PC-3 (cell line): Measurements from ENCODE around the gene SCN4B. TPM values are rescaled to one million over a fixed set of nuclear protein-coding genes. Genes with fewer than 3 reads are reported as not detected.

Experiments
- ATAC-seq: fragments of 200-7000 bp; cut with Tn5 transposase; 2 replicates; pipeline ENCODE4 v1.9.1; 2020; ENCODE audit warnings: mild to moderate bottlenecking, moderate library complexity
- BruUV-seq: library from RNA; stranded (reverse); fragments of 400-500 nt; replicated peaks from 2 replicates; lab custom pipeline; 2021; lab: Mats Ljungman, UMichigan
- CTCF ChIA-PET: fragments of 300-600 bp; sonication (Branson Sonifier 250); formaldehyde crosslinking; loops from one replicate; lab custom pipeline; 2022; ENCODE audit warnings: antibody characterized with exemption; lab: Charles Lee
- POLR2A ChIA-PET: fragments of 300-600 bp; sonication (Branson Sonifier 250); formaldehyde crosslinking; loops from one replicate; lab custom pipeline; 2022; ENCODE audit warnings: antibody characterized with exemption; ENCODE audit not compliant: unreplicated experiment; lab: Charles Lee
- DNase-seq: peaks from one replicate; pipeline ENCODE4 v3.0.0-alpha.2; 2015
- H2AFZ ChIP-seq: fragments of 300-600 bp; sonication (generic); 2 replicates; pipeline ENCODE4 v1.6.0; 2016; ENCODE audit warnings: antibody characterized with exemption, low read length
- H3F3A ChIP-seq: fragments of 300-600 bp; sonication (generic); one replicate; pipeline ENCODE4 v1.6.0; 2017; ENCODE audit warnings: antibody characterized with exemption, low read length, control low read depth, mild to moderate bottlenecking; ENCODE audit not compliant: unreplicated experiment
- H3K27ac ChIP-seq: fragments of 300-600 bp; sonication (generic); 2 replicates; pipeline ENCODE4 v1.5.1; 2016; ENCODE audit warnings: mild to moderate bottlenecking, low read length
- H3K27me3 ChIP-seq: fragments of 300-600 bp; sonication (generic); 2 replicates; pipeline ENCODE4 v1.6.1; 2016; ENCODE audit warnings: low read length, mixed read lengths
- H3K36me3 ChIP-seq: fragments of 300-600 bp; sonication (generic); 2 replicates; pipeline ENCODE4 v1.6.1; 2016; ENCODE audit warnings: low read depth, mixed run types, low read length, mixed read lengths
- H3K4me1 ChIP-seq: fragments of 300-600 bp; sonication (generic); 2 replicates; pipeline ENCODE4 v1.5.1; 2016; ENCODE audit warnings: low read length; ENCODE audit not compliant: insufficient read depth
- H3K4me2 ChIP-seq: fragments of 300-600 bp; sonication (generic); 2 replicates; pipeline ENCODE4 v1.6.0; 2016; ENCODE audit warnings: low read length
- H3K4me3 ChIP-seq: fragments of 300-600 bp; sonication (generic); 2 replicates; pipeline ENCODE4 v1.5.1; 2016; ENCODE audit warnings: mild to moderate bottlenecking, low read length, mixed read lengths
- H3K79me2 ChIP-seq: fragments of 300-600 bp; sonication (generic); 2 replicates; pipeline ENCODE4 v1.6.1; 2017; ENCODE audit warnings: low read length, mixed read lengths
- H3K9ac ChIP-seq: fragments of 300-600 bp; sonication (generic); 2 replicates; pipeline ENCODE4 v1.6.0; 2016; ENCODE audit warnings: mild to moderate bottlenecking, low read length
- H3K9me2 ChIP-seq: fragments of 300-600 bp; sonication (generic); replicated peaks from 2 replicates; pipeline ENCODE4 v1.6.1; 2016; ENCODE audit warnings: mixed run types, low read length, mixed read lengths
- H3K9me3 ChIP-seq: fragments of 300-600 bp; sonication (generic); 2 replicates; pipeline ENCODE4 v1.6.1; 2016; ENCODE audit warnings: low read length, mixed read lengths
- H4K20me1 ChIP-seq: fragments of 300-600 bp; sonication (generic); 2 replicates; pipeline ENCODE4 v1.6.1; 2016; ENCODE audit warnings: low read length, mixed read lengths
- EZH2 ChIP-seq: fragments of 300-600 bp; sonication (generic); IDR thresholded peaks from one replicate; pipeline ENCODE4 v1.6.1; 2017; ENCODE audit warnings: antibody characterized with exemption, mild to moderate bottlenecking, low read length; ENCODE audit not compliant: unreplicated experiment
- EZH2phosphoT487 ChIP-seq: fragments of 300-600 bp; sonication (generic); IDR thresholded peaks from 2 replicates; pipeline ENCODE4 v1.6.1; 2018; ENCODE audit warnings: mild to moderate bottlenecking, antibody characterized with exemption, low read length, borderline replicate concordance
- intact Hi-C: fragments of 100-400 bp; cut with micrococcal nuclease; formaldehyde crosslinking; loops from 2 replicates; pipeline ENCODE4 v1.9.0; 2023
- total RNA-seq: library from RNA; depleted of rRNA; stranded (reverse); fragments of >200 nt; gene quantifications from 2 replicates; pipeline ENCODE4 v1.2.3, GENCODE V29; 2014
- TF ChIP-seq, protein P1 (sequence below): fragments of 300-600 bp; sonication (generic); conservative IDR thresholded peaks from 2 replicates; pipeline ENCODE4 v1.5.1; 2017; ENCODE audit warnings: antibody characterized with exemption, low read depth, mild to moderate bottlenecking, low read length

The SCN4B gene
- total RNA-seq, 1 experiment from 2014 or later = not detected

DNA sequence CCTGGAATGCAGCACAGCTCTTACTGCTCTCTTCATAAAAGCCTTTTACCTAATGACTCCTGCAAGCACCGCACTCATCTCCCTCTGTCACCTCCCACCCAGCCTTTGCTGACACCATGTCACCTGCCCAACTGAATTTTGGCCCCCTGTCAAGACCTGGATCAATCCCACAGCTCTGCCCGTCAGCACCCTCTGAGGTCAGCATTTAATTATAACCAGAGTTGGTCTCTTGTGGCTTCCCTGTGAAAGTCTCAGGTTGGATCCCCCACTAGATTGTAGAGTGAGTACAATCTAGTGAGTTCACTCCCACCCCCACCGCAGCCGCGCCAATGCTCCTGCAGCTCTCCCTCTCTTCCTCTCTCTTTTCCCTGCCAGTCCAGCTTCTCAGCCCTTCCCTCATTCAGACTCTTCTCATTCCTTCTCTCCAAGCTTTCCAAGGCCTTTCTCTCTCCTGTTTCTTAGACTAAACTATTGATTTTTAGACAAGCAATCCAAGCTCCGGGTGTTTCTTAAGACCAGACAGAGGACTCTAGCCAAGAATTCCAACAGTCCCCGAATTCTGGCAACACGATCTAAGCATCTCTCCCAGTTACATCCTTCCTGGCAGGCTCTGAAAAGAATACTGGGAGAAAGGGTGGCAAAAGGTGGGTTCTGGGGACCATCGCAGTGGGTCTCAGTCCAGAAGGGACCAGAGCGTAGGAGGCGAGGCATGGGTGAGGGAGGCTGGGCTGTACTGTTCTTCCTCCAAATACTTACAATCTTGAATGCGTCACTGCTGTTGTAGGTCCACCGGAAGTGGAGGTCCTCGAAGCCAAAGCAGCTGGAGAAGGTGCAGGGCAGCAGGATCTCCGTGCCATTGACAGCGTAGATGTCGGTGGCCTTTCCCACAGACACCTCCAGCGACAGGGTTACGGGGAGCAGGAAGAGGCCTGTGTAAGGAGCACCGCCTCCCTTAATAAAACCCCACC is 8.0 kb downstream of the SCN4B start:
- BruUV-seq = no TSS peak
- no peak overlapping the region for H3K4me3 ChIP-seq
- TF ChIP-seq EZH2phosphoT487 (no peak), EZH2 (no peak)
- TF ChIP-seq, protein P1, sequence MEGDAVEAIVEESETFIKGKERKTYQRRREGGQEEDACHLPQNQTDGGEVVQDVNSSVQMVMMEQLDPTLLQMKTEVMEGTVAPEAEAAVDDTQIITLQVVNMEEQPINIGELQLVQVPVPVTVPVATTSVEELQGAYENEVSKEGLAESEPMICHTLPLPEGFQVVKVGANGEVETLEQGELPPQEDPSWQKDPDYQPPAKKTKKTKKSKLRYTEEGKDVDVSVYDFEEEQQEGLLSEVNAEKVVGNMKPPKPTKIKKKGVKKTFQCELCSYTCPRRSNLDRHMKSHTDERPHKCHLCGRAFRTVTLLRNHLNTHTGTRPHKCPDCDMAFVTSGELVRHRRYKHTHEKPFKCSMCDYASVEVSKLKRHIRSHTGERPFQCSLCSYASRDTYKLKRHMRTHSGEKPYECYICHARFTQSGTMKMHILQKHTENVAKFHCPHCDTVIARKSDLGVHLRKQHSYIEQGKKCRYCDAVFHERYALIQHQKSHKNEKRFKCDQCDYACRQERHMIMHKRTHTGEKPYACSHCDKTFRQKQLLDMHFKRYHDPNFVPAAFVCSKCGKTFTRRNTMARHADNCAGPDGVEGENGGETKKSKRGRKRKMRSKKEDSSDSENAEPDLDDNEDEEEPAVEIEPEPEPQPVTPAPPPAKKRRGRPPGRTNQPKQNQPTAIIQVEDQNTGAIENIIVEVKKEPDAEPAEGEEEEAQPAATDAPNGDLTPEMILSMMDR = no peak
- 0 out of 2 replicates have a peak overlapping the region, but pooled peaks have one; percentile 18 for H2AFZ ChIP-seq
- POLR2A ChIA-PET = interaction anchor here (0.7 kb wide), 1 partner anchor 460 kb away, joined by 15 read pairs; no protein-coding TSS in a partner anchor
- DNase-seq = no peak
- no peaks in the 10 kb centered on the region for H4K20me1 ChIP-seq
- intact Hi-C loops = loop anchor here (1.0 to 5.0 kb wide), 7 partner anchors 27 to 422 kb away; no protein-coding TSS in a partner anchor
- no peak overlapping the region for H3K27ac ChIP-seq
- no peaks in the 10 kb centered on the region for H3K36me3 ChIP-seq
- no peaks in the 10 kb centered on the region for H3F3A ChIP-seq
- CTCF ChIA-PET = interaction anchor here (0.6 to 1.1 kb wide), 2 partner anchors 27 to 54 kb away, joined by 3 to 5 read pairs; no protein-coding TSS in a partner anchor
- H3K4me2 ChIP-seq = no peak overlapping the region
- H3K27me3 ChIP-seq = peaks cover 44% of the 10 kb centered on the region
- H3K9me3 ChIP-seq = no peaks in the 10 kb centered on the region
- no peaks in the 10 kb centered on the region for H3K9me2 ChIP-seq
- ATAC-seq = no peak
- no peak overlapping the region for H3K9ac ChIP-seq
- no peaks in the 10 kb centered on the region for H3K4me1 ChIP-seq
- H3K79me2 ChIP-seq = no peaks in the 10 kb centered on the region

DNA sequence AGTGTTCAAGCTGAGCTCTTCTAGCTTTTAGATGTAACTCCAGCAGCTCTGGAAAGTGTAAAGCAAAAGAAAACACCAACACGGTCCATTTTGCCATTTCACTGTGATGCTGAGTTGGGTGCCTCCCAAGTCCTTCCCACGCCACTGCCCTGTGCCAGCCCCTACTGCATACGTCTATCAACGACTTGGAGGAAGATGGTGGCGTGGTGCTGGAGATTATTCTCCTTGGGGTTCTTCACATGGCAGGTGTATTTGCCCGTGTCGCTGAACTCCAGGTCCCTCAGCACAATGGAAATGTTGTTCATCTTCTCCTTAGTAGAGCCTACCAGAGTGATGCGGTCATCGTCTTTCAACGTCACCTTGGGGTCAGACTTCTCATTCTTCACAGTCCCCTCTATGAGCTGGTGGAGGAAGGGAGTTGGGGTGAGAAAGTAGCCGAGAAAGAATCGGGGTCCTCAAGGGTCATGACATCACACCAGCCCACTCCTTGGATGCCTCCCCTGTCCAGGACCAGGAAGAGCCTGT is 8.9 kb downstream of the SCN4B start:
- Histone ChIP-seq H3K27ac (no peak overlapping the region), H3K79me2 (no peaks in the 10 kb centered on the region), H2AFZ (no peak overlapping the region), H3K36me3 (no peaks in the 10 kb centered on the region), H3K9me3 (no peaks in the 10 kb centered on the region), H3K9me2 (no peaks in the 10 kb centered on the region), H3K4me2 (no peak overlapping the region), H3K9ac (no peak overlapping the region), H3K4me1 (no peaks in the 10 kb centered on the region), H3F3A (no peaks in the 10 kb centered on the region), H3K27me3 (peaks cover 50% of the 10 kb centered on the region), H3K4me3 (no peak overlapping the region), H4K20me1 (no peaks in the 10 kb centered on the region)
- no peak for ATAC-seq
- ChIA-PET CTCF (interaction anchor here (0.8 to 1.1 kb wide), 2 partner anchors 28 to 207 kb away, joined by 3 read pairs; no protein-coding TSS in a partner anchor), POLR2A (no interaction called here)
- intact Hi-C loops = loop anchor here (2.0 kb wide), 1 partner anchor 423 kb away; no protein-coding TSS in a partner anchor
- DNase-seq = no peak
- no peak for TF ChIP-seq EZH2phosphoT487
- TF ChIP-seq, protein P1 = no peak
- no TSS peak for BruUV-seq
